ENCODE measurements around the gene ZBTB26. TPM values are rescaled to one million over a fixed set of nuclear protein-coding genes. Genes with fewer than 3 reads are reported as not detected.
"Not testable (repeated sequence)": the region's sequence is repeated elsewhere in the genome, so short reads cannot be mapped to it uniquely, and the experiment has no call there.

Gene ZBTB26
- total RNA-seq, 2 donors from 2014 or later: 2.0 to 4.7 TPM

- TF ChIP-seq POLR2A (IDR thresholded peaks at IDR 0.05): no peak
- TF ChIP-seq CTCF (IDR thresholded peaks at IDR 0.05): no peak
- H3K4me3 ChIP-seq: no peak overlapping the region
- H3K4me1 ChIP-seq: no peaks in the 10 kb centered on the region
- H3K27ac ChIP-seq: no peak overlapping the region
- ATAC-seq (no peak), DNase-seq (no peak)
- intact Hi-C loops (cut with DNase I): no loop called here
- H3K36me3 ChIP-seq (replicated peaks in 1 of 2; ENCODE audit: insufficient read depth in 1 of 2, low read depth in 2 of 2): peaks cover 6 to 22% of the 10 kb centered on the region in 2 donors
- WGBS, 2 donors: 86 to 93% methylated on average over 1 of the region's 1 CpG
- no peaks in the 10 kb centered on the region for H3K9me3 ChIP-seq
- H3K27me3 ChIP-seq: no peaks in the 10 kb centered on the region
Measured at GRCh38 chr9:122875523-122875922, 55.8 kb downstream of the ZBTB26 start.

- no CpG with 5 or more reads among the region's 27 CpGs for WGBS, 2 donors
- H3K4me1 ChIP-seq; ATAC-seq; DNase-seq; H3K27me3 ChIP-seq; H3K36me3 ChIP-seq (replicated peaks in 1 of 2; ENCODE audit: insufficient read depth in 1 of 2, low read depth in 2 of 2); intact Hi-C loops (cut with DNase I); H3K9me3 ChIP-seq; H3K4me3 ChIP-seq; H3K27ac ChIP-seq: not testable (repeated sequence)
Measured at GRCh38 chr9:122867276-122867675, 64.0 kb downstream of the ZBTB26 start.

GRCh38 chr9:122866079-122866478, 65.2 kb downstream of the ZBTB26 start:
- no peaks in the 10 kb centered on the region for H3K4me1 ChIP-seq
- peaks cover 0 to 5% of the 10 kb centered on the region in 2 donors for H3K36me3 ChIP-seq (replicated peaks in 1 of 2; ENCODE audit: insufficient read depth in 1 of 2, low read depth in 2 of 2)
- ATAC-seq (no peak), DNase-seq (no peak)
- H3K4me3 ChIP-seq: no peak overlapping the region
- 98% methylated on average over 5 of the region's 5 CpGs; no CpG with 5 or more reads in 1 of the 2 donors for WGBS, 2 donors
- no peaks in the 10 kb centered on the region for H3K27me3 ChIP-seq
- TF ChIP-seq CTCF (IDR thresholded peaks at IDR 0.05) (no peak), POLR2A (IDR thresholded peaks at IDR 0.05) (no peak)
- H3K27ac ChIP-seq: no peak overlapping the region
- intact Hi-C loops (cut with DNase I): no loop called here
- no peaks in the 10 kb centered on the region for H3K9me3 ChIP-seq

Small RNA genes lying within 50 kb of the gene (small RNA-seq; reads per million reads assigned to genes)
- gene RNY1P15 (not detected), gene SNORD90 (1,555 reads per million, percentile 99 among the genes with 10 or more reads in this experiment)

Other genes starting within 250 kb of the ZBTB26 start
- gene OR1L4, start 207.5 kb downstream of the ZBTB26 start, total RNA-seq: not detected
- not detected for gene OR1L6, start 189.2 kb downstream of the ZBTB26 start, total RNA-seq
- not detected for gene OR5C1, start 142.6 kb downstream of the ZBTB26 start, total RNA-seq
- not detected for gene OR1K1, start 131.4 kb downstream of the ZBTB26 start, total RNA-seq
- 10 to 100 TPM in 1 of 2 donors, 1 to 10 TPM in 1; 4.6 to 11.9 TPM for gene PDCL, start 102.9 kb downstream of the ZBTB26 start, total RNA-seq
- gene RC3H2, start 26.2 kb downstream of the ZBTB26 start, total RNA-seq: 10 to 100 TPM; 19.2 to 24.7 TPM
- 1 to 10 TPM; 3.3 to 5.7 TPM for gene ZBTB6, start 18.2 kb downstream of the ZBTB26 start, total RNA-seq
- 10 to 100 TPM; 31.1 to 33.6 TPM for gene RABGAP1, start 9.5 kb upstream of the ZBTB26 start, total RNA-seq
- gene GPR21, start 102.2 kb upstream of the ZBTB26 start, total RNA-seq: not detected

Data from body of pancreas (tissue), 4 donors.